Activated T-helper 1 cell treated with anti-CD3 and anti-CD28 coated beads, Interleukin-12 subunit alpha, Interleukin-12 subunit beta, Interleukin-2, Interleukin-4 antibody, amounts not matched to agents 30 ng/mL and 10 ng/mL and 1 ng/mL, durations not matched to agents 14 hours and 24 hours and 36 hours (primary cell): ENCODE data around the gene ITPKA. TPM values are rescaled to one million over a fixed set of nuclear protein-coding genes. Genes with fewer than 3 reads are reported as not detected.

Source experiments
- DNase-seq: peaks from one replicate; pipeline ENCODE4 v3.0.0; 2021; ENCODE audit warnings: low spot score
- H3K27ac Mint-ChIP-seq: one replicate; pipeline ENCODE4 v1.8.0; 2021; ENCODE audit warnings: mild to moderate bottlenecking, mixed read lengths
- H3K27me3 Mint-ChIP-seq: one replicate; pipeline ENCODE4 v1.8.0; 2022; ENCODE audit warnings: mild to moderate bottlenecking, moderate library complexity, mixed read lengths; ENCODE audit not compliant: insufficient read depth
- H3K36me3 Mint-ChIP-seq: one replicate; pipeline ENCODE4 v1.8.0; 2021; ENCODE audit warnings: low read depth, mixed read lengths
- H3K4me1 Mint-ChIP-seq: one replicate; pipeline ENCODE4 v1.8.0; 2021; ENCODE audit warnings: low read depth, mixed read lengths
- H3K4me3 Mint-ChIP-seq: one replicate; pipeline ENCODE4 v1.8.0; 2021; ENCODE audit warnings: mild to moderate bottlenecking, moderate library complexity, mixed read lengths
- H3K9me3 Mint-ChIP-seq: one replicate; pipeline ENCODE4 v1.8.0; 2021; ENCODE audit warnings: mixed read lengths
- intact Hi-C: fragments of 100-400 bp; cut with micrococcal nuclease; formaldehyde crosslinking; loops from one replicate; pipeline ENCODE4 v1.15.1; 2024
- total RNA-seq: library from RNA; stranded (reverse); gene quantifications from 2 replicates; pipeline ENCODE4 v1.2.3, GENCODE V29; 2022

ITPKA gene
- total RNA-seq, 1 donor from 2014 or later: 3.1 TPM

DNA sequence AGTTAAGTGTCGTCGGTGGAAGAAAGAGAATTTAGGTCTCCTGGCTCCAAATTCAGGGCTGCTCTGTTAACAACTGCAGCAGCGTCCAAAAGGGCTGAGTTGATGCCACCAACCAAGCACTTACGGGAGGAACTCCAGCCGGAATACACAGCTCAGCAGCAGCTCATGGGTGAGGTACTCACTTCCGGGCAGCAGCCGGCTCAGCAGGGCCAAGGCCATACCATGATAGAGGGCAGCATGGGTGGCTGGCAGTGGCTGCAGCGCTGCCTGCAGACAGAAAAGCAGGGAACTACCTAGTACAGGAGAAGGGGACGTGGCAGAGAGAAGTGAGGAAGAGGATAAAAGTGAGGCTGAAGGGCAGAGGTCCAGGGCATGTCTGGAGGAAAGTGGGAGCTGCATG, 27.9 kb downstream of the ITPKA start:
- intact Hi-C loops: no loop called here
- Mint-ChIP-seq H3K9me3 (no peaks in the 10 kb centered on the region), H3K4me1 (no peaks in the 10 kb centered on the region), H3K27ac (no peak overlapping the region), H3K4me3 (no peak overlapping the region), H3K27me3 (no peaks in the 10 kb centered on the region), H3K36me3 (peaks cover 26% of the 10 kb centered on the region)
- DNase-seq: no peak

DNA sequence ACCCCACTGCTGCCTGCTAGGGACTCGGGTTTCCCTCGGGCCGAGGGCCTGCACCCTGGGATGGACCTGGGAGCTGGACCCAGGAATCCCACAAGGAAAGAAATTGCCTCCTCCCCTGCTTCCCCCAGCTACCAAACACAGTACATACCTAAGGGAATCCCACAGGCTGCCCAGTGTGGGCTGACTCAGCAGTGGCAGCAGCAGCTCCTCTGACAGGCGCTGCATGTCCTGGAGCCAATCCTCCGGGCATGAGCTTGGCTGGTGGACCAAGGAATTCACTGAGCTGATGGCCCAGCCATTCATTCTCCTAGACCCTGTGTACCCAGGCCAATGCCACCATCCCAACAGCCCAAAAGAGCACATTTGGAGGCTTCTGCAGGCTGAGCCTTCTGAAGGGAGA, 29.4 kb downstream of the ITPKA start:
- H3K27me3 Mint-ChIP-seq: no peaks in the 10 kb centered on the region
- DNase-seq: no peak
- intact Hi-C loops: no loop called here
- no peaks in the 10 kb centered on the region for H3K9me3 Mint-ChIP-seq
- no peak overlapping the region for H3K27ac Mint-ChIP-seq
- no peaks in the 10 kb centered on the region for H3K4me1 Mint-ChIP-seq
- H3K4me3 Mint-ChIP-seq: no peak overlapping the region
- H3K36me3 Mint-ChIP-seq: peaks cover 22% of the 10 kb centered on the region

DNA sequence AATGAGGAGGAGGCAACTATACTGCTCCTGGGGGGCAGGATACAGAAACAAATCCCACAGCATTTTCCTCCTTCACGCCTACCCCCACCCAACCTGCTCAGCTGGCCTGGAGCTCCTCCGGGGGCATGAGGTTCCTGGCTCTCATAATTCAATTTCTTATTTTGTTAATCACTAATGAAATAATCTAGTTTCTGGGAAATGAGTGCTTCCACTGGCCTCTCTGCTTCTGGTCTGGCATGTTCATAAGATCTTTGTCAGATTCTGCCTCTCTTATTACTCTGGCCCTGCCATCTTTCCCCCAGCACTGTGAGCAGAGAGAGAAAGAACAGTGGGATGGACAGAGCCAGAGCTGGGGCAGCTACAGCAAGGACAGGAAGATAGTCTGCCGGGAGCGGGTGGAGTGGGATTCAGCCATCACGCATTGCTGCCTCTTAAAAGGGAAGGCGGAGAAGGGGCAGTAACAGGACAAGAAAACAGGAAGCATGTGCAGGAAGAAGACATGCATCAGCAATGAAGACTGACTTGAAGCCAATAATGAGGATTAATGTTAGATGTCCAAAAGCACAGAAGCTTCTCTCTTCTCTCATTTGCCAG, 36.8 kb downstream of the ITPKA start:
- Mint-ChIP-seq H3K4me1 (no peaks in the 10 kb centered on the region), H3K27ac (no peak overlapping the region), H3K4me3 (no peak overlapping the region), H3K27me3 (no peaks in the 10 kb centered on the region), H3K9me3 (no peaks in the 10 kb centered on the region), H3K36me3 (peaks cover 29% of the 10 kb centered on the region)
- intact Hi-C loops: no loop called here
- DNase-seq: no peak

DNA sequence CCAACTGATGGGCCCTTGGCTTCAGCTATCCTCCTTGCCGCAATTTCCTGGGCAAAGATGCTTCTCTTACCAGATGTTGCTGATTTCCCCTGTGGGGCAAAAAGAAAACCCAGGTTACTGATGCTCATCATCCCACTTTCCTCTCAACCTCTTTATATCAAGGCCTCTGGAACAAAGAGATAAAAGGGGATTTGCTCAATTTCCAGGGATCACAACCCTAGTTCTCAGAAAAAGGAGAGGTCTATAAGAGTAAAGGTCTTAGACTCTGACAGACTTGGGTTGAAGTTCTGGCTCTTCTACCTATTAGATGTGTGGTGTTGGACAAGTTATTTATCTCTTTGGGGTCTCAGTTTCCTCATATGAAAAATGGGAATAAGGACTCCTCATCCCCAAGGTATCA, 41.9 kb downstream of the ITPKA start:
- H3K27ac Mint-ChIP-seq: no peak overlapping the region
- DNase-seq: no peak

DNA sequence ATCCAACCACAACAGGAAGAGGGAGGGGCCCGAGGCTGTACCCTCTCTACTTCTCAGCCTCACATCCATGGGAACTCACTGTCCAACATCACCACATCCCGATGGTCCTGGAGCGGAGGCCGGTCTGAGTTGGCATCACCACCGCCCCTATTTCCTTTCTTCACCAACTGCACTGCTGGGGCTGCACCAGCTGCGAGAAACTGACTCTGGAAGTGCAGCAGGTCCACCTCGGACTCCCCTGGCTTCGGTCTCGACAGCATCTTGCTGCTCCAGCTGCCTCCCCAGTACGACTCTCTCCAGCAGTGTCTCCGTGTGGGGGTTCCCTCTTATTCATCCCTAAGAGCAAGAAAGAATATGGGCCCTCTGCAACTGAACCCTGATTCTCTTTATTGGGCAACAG, 43.2 kb downstream of the ITPKA start:
- Mint-ChIP-seq H3K4me3 (no peak overlapping the region), H3K9me3 (no peaks in the 10 kb centered on the region)

More for the DNA sequence above, 41.9 kb downstream of the ITPKA start:
- intact Hi-C loops: no loop called here
- H3K27me3 Mint-ChIP-seq: no peaks in the 10 kb centered on the region
- H3K36me3 Mint-ChIP-seq: peaks cover 19% of the 10 kb centered on the region
- peaks cover 6% of the 10 kb centered on the region for H3K4me1 Mint-ChIP-seq
- H3K4me3 Mint-ChIP-seq: no peak overlapping the region
- no peaks in the 10 kb centered on the region for H3K9me3 Mint-ChIP-seq

DNA sequence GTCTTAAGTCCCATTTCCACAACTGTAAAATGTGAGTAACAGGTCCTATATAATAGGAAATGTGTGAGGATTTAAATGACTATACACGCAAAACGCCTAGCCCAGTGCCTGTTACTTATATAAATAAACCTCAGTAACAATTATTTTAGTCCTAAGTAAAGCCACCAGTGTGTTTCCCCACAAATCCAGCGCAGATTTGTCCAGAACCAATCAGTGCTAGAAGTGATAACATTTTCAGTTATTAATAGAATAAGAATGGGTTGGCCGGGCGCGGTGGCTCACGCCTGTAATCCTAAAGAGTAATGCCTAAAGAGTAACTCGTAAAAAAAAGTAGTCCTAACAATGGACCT, 49.8 kb downstream of the ITPKA start:
- no peaks in the 10 kb centered on the region for H3K27me3 Mint-ChIP-seq
- H3K4me3 Mint-ChIP-seq: peak overlapping the region; percentile 97
- intact Hi-C loops: loop anchor here (5.0 kb wide), 2 partner anchors 76 to 269 kb away; no protein-coding TSS in a partner anchor
- no peak for DNase-seq
- no peaks in the 10 kb centered on the region for H3K9me3 Mint-ChIP-seq
- H3K27ac Mint-ChIP-seq: peak overlapping the region; percentile 80
- peaks cover 17% of the 10 kb centered on the region for H3K4me1 Mint-ChIP-seq
- H3K36me3 Mint-ChIP-seq: no peaks in the 10 kb centered on the region

More for the DNA sequence above, 43.2 kb downstream of the ITPKA start:
- no peak overlapping the region for H3K27ac Mint-ChIP-seq
- no peak for DNase-seq
- peaks cover 6% of the 10 kb centered on the region for H3K4me1 Mint-ChIP-seq
- H3K36me3 Mint-ChIP-seq: peaks cover 19% of the 10 kb centered on the region
- no peaks in the 10 kb centered on the region for H3K27me3 Mint-ChIP-seq
- intact Hi-C loops: no loop called here

DNA sequence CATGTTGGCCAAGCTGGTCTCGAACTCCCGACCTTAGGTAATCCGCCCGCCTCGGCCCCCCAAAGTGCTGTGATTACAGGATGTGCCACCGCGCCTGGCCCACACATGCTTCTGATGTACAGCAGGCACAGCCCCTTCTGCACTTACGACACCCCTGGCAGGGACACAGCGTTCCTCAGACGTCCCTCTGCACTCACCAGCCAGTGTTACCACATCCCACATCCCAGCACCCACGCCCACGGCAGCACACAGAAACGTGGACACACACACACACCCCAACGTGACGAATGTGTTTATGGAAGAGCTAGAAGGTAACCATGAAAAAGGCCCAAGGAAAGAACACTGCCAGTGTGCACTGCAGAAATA, 51.0 kb downstream of the ITPKA start:
- H3K9me3 Mint-ChIP-seq: no peaks in the 10 kb centered on the region
- peak overlapping the region; percentile 97 for H3K4me3 Mint-ChIP-seq
- H3K27ac Mint-ChIP-seq: no peak overlapping the region
- no peaks in the 10 kb centered on the region for H3K36me3 Mint-ChIP-seq
- intact Hi-C loops: loop anchor here (1.0 to 5.0 kb wide), 4 partner anchors 14 to 268 kb away; no protein-coding TSS in a partner anchor
- no peak for DNase-seq
- H3K27me3 Mint-ChIP-seq: no peaks in the 10 kb centered on the region
- H3K4me1 Mint-ChIP-seq: peaks cover 17% of the 10 kb centered on the region

DNA sequence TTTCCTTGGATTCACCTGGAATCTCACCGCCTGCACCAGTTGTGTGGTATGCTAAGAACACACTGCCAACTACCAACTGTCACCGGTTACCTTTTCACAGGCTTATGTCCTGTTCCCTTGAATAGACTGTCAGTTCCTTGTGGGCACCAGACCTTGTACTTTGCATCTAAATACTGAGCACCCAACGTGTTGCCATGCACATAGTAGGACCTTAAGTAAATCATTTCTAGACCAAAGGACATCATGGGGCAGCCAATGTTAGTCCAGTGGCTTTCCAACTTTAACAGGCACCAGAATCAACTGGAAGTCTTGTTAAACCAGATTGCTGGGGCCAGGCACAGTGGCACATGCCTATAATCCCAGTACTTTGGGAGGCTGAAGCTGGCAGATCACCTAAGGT, 51.5 kb downstream of the ITPKA start:
- no peaks in the 10 kb centered on the region for H3K36me3 Mint-ChIP-seq
- peak overlapping the region; percentile 97 for H3K4me3 Mint-ChIP-seq
- no peak for DNase-seq
- H3K27ac Mint-ChIP-seq: peak overlapping the region; percentile 67
- intact Hi-C loops: no loop called here
- peaks cover 17% of the 10 kb centered on the region for H3K4me1 Mint-ChIP-seq
- H3K27me3 Mint-ChIP-seq: no peaks in the 10 kb centered on the region
- H3K9me3 Mint-ChIP-seq: no peaks in the 10 kb centered on the region

DNA sequence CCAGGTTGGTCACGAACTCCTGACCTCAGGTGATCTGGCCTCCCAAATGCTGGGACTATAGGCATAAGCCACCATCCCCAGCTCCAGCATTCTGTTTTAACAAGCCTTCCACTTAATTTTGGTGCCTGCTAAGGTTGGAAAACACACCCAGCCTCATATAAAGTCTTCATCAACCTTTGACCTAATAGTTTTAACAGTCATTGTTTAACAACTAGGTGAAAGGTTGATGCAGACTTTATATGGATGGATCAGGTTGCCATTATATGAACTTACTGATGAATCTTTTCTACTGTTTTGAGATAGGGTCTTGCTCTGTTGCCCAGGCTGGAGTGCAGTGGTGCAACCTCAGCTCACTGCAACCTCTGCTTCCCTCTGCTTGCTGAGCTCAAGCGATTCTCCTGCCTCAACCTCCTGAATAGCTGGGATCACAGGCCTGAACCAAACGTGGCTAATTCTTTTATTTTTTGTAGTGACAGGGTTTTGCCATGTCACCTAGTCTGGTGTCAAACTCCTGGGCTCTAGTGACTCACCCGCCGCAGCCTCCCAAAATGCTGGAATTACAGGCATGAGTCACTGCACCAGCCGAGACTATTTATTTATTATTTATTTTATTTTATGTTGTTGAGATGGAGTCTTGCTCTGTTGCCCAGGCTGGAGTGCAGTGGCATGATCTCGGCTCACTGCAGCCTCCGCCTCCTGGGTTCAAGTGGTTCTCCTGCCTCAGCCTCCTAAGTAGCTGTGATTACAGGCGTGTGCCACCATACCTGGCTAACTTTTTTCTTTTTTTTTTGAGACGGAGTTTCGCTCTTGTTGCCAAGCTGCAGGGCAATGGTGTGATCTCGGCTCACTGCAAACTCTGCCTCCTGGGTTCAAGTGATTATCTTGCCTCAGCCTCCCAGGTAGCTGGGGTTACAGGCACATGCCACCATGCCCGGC, 53.4 kb downstream of the ITPKA start:
- Mint-ChIP-seq H3K4me3 (no peak overlapping the region), H3K4me1 (peaks cover 17% of the 10 kb centered on the region), H3K27me3 (no peaks in the 10 kb centered on the region), H3K9me3 (no peaks in the 10 kb centered on the region), H3K27ac (no peak overlapping the region), H3K36me3 (no peaks in the 10 kb centered on the region)
- no peak for DNase-seq
- intact Hi-C loops: no loop called here

DNA sequence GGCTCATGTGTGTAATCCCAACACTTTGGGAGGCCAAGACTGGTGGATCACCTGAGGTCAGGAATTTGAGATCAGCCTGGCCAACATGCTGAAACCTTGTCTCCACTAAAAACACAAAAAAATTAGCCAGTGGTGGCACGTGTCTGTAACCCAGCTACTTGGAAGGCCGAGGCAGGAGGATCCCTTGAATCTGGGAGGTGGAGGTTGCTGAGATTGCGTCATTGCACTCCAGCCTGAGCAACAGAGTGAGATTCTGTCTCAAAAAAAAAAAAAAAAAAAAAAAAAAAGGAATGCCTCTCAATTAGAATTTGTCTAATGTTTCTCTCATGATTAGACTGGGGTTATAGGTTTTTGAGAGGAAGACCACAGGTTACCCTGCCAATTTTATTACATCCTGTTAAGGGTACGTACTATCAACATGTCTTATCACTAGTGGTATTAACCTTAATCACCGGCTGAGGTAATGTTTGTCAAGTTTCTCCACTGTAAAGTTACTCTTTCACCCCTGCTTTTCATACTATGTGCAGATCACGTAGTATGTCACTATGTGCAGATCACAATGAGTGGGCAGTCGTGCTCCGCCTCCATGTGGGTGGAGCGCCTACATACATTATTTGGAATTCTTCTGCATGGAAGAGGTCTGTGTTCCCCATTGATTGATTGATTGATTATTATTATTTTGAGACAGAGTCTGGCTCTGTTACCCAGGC, 56.5 kb downstream of the ITPKA start:
- no peak for DNase-seq
- Mint-ChIP-seq H3K4me1 (peaks cover 6% of the 10 kb centered on the region), H3K27me3 (peaks cover 6% of the 10 kb centered on the region), H3K27ac (no peak overlapping the region), H3K4me3 (no peak overlapping the region), H3K9me3 (no peaks in the 10 kb centered on the region), H3K36me3 (no peaks in the 10 kb centered on the region)
- intact Hi-C loops: no loop called here

Other genes starting within 250 kb of the ITPKA start
- gene OIP5, start 161.3 kb upstream of the ITPKA start, total RNA-seq: 15.6 and 17.6 TPM in 2 replicates
- 112 and 117 TPM in 2 replicates for gene NUSAP1, start 161.0 kb upstream of the ITPKA start, total RNA-seq
- 26.7 and 28.0 TPM in 2 replicates for gene NDUFAF1, start 91.4 kb upstream of the ITPKA start, total RNA-seq
- 41.0 and 44.7 TPM in 2 replicates for gene RTF1, start 76.8 kb upstream of the ITPKA start, total RNA-seq
- gene LTK, start 20.0 kb downstream of the ITPKA start, total RNA-seq: 0.13 TPM in 1 of 2 replicates, not detected in the other
- 52.4 and 58.1 TPM in 2 replicates for gene RPAP1, start 50.4 kb downstream of the ITPKA start, total RNA-seq
- gene TYRO3, start 65.3 kb downstream of the ITPKA start, total RNA-seq: 2.6 and 3.0 TPM in 2 replicates
- gene MGA, start 166.5 kb downstream of the ITPKA start, total RNA-seq: 37.5 and 38.8 TPM in 2 replicates